ENCODE measurements around the gene FBLN5.

Gene FBLN5

GRCh38 chr14:91858536-91859275 is 88.8 kb downstream of the FBLN5 start:
- H3K4me3 ChIP-seq (replicated peaks; ENCODE audit: low read depth, low read length), result no peak overlapping the region
- peak; percentile 29 for DNase-seq (ENCODE audit: low read depth)
- TF ChIP-seq CTCF (IDR thresholded peaks at IDR 0.05; ENCODE audit: low read length, missing control alignments), result no peak

GRCh38 chr14:91857614-91858013 is 89.9 kb downstream of the FBLN5 start:
- H3K4me3 ChIP-seq (replicated peaks; ENCODE audit: low read depth, low read length), result no peak overlapping the region
- no peak for DNase-seq (ENCODE audit: low read depth)
- no peak for TF ChIP-seq CTCF (IDR thresholded peaks at IDR 0.05; ENCODE audit: low read length, missing control alignments)

- DNase-seq (ENCODE audit: low read depth), result no peak
- no peak for TF ChIP-seq CTCF (IDR thresholded peaks at IDR 0.05; ENCODE audit: low read length, missing control alignments)
Measured at GRCh38 chr14:91854327-91854934, 93.1 kb downstream of the FBLN5 start.

GRCh38 chr14:91851563-91851962 is 95.9 kb downstream of the FBLN5 start:
- no peak overlapping the region for H3K4me3 ChIP-seq (replicated peaks; ENCODE audit: low read depth, low read length)
- no peak for DNase-seq (ENCODE audit: low read depth)
- no peak for TF ChIP-seq CTCF (IDR thresholded peaks at IDR 0.05; ENCODE audit: low read length, missing control alignments)

More at GRCh38 chr14:91854327-91854934, 93.1 kb downstream of the FBLN5 start:
- H3K4me3 ChIP-seq (replicated peaks; ENCODE audit: low read depth, low read length), result no peak overlapping the region

- no peak overlapping the region for H3K4me3 ChIP-seq (replicated peaks; ENCODE audit: low read depth, low read length)
- no peak for TF ChIP-seq CTCF (IDR thresholded peaks at IDR 0.05; ENCODE audit: low read length, missing control alignments)
- DNase-seq (ENCODE audit: low read depth), result no peak
Measured at GRCh38 chr14:91848504-91849001, 98.9 kb downstream of the FBLN5 start.

- no peak for DNase-seq (ENCODE audit: low read depth)
- H3K4me3 ChIP-seq (replicated peaks; ENCODE audit: low read depth, low read length), result no peak overlapping the region
- TF ChIP-seq CTCF (IDR thresholded peaks at IDR 0.05; ENCODE audit: low read length, missing control alignments), result no peak
Measured at GRCh38 chr14:91847693-91848092, 99.8 kb downstream of the FBLN5 start.

Data from fibroblast of pulmonary artery (primary cell).